Stimulated activated CD8-positive, alpha-beta memory T cell treated with anti-CD3 and anti-CD28 coated beads, Interleukin-2, amount 100 ng/mL, for 1 hour (primary cell): ENCODE data around the gene SLC37A1.

Experiments used
- DNase-seq, 2 donors: peaks; one replicate each; pipeline ENCODE4 v3.0.0-alpha.2; 2020; ENCODE audit warnings: low read depth in 2 of 2

SLC37A1 gene

DNA sequence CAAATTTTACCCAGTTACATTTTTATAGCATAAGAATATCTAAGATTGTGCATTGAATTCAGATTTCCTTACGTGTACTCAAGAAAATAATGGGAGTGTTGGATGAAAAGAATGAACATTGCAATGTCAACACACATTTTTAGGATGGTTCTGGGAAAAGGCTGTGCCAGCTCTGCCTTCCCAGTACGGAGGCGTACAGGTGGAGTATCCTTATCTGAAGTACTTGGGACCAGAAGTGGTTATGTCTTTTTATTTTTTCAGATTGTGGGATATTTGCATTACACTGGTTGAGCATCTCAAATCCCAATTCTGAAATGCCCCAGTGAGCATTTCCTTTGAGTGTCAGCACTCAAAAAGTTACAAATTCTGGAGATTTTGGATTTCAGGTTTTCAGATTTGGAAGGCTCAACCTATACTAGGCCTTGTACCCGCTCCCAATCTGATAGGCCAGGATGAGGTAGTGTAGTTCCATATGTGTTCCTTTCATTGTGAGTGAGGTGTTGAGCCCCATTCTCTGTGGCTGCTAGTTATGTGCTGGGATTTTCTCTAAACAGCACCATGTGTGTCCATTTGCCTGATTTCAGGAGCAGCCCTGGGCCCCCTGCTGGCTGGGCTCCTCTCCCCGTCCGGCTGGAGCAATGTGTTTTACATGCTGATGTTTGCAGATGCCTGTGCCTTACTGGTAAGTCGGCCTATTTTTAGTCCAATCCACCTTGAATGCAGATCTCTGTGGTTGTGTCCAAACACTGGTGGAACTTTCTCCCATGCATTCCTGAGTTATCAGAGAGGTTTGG lies 60.8 kb downstream of the SLC37A1 start:
- DNase-seq: no peak

DNA sequence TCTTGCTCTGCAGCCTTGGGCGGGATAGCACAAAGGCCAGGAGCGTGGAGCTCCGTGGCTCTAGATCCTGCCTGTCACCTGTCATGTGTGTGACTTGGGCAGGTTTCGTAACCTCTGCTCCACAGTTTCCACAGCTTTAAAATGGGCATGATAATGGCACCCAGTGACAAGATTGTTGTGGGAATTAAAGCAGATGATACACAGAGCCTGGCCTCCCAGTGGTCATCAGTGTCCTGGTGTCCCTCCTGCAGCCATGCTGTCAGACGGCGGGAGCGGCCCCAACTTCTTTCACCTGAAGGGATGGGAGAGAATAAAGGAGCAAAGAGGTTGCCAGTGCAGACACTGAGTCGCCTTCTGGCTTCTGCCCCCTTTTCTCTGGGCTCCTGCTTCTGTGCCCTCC lies 61.5 kb downstream of the SLC37A1 start:
- no peak for DNase-seq

DNA sequence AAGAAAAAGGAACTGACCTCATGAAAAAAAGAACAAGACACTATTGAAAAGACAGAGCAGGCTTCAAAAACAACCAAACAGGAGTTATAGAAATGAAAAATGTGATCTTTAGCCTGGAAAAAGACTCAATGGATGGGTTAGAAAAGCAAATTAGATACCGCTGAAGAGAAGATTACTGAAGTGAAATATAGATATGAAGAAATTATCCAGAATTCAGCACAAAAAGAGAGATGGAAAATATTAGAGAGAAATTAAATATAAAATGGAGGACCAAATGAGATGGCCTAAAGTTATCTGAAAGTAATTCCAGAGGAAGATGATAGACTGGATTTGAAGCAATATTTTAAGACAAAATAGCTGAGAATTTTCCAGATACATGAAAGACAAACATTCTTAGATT lies 63.0 kb downstream of the SLC37A1 start:
- DNase-seq: no peak

DNA sequence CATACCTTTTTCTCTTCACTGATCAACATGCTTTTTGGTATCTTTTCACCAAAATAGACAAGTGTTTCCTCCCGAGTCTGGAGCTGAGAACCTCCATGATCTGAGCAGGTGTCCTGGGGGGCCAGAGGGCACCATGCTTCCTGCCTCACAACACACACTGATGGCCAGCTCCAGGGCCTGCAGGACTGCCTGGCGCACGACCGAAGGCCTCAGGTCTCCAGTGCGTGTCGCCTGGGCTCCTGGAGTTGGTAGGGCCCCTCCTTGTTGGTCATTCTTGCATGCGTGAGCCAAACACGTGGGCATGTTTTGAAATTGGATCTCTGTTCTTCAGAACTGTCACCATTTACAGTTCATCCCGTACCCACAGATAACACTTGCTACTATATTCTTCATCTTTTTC lies 64.4 kb downstream of the SLC37A1 start:
- no peak for DNase-seq

DNA sequence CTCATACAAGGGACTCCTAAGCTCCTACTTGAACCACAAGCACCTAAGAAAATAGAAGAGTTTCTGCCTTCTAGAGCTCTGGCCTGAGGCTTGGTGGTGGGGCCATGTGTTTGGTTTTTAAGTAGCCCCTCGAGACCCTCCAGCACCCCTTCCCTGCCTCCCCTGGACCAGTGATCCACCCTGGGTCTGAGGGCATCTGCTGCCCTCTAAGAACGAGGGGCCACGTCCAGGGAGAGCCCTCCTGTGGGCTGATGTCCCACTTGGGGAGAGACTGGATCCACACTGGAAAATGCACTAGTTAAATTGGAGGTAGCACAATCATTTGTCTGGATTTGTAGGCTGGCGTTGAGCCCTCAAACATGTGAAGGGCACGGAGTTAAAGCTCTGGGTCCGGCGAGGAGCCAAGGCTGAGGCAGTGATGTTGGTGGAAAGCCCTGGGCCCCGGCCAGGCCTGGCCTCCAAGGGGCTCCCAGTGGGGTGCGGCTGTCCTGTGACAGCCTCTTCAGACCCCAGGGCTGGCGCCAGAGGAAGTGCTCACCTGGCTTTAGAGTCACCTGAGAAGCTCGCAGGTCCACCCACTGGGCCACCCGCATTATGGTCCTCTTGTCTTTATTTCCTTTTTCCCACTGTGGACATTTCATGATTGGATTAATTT lies 65.2 kb downstream of the SLC37A1 start:
- DNase-seq: no peak

DNA sequence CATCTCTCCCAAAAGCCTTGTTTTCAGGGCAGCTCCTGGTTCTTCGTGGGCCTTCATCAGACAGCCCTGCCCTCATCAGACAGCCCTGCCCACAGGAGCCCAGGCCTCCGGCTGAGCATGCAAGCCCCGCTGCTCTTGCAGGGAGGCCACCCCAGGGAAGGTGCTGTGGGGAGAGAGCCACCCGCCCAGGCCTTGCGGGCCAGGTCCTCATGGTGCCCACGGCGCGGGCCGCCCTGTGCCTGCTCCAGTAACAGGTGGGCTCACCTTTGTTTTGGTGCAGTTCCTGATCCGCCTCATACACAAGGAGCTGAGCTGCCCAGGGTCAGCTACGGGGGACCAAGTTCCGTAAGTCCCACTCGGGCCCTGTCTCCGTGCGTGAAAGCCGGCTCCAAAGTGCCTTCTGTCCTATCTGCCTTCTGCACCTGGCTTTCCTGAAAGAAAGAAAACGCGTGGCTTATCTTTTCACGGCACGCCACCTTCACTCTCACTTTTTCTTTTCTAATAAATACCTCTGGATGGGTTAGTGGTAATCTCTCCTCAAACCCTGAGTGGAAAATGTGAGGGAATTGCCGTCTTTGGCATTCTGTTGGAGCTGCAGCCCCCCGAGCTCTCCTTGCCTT lies 65.9 kb downstream of the SLC37A1 start:
- DNase-seq: no peak

DNA sequence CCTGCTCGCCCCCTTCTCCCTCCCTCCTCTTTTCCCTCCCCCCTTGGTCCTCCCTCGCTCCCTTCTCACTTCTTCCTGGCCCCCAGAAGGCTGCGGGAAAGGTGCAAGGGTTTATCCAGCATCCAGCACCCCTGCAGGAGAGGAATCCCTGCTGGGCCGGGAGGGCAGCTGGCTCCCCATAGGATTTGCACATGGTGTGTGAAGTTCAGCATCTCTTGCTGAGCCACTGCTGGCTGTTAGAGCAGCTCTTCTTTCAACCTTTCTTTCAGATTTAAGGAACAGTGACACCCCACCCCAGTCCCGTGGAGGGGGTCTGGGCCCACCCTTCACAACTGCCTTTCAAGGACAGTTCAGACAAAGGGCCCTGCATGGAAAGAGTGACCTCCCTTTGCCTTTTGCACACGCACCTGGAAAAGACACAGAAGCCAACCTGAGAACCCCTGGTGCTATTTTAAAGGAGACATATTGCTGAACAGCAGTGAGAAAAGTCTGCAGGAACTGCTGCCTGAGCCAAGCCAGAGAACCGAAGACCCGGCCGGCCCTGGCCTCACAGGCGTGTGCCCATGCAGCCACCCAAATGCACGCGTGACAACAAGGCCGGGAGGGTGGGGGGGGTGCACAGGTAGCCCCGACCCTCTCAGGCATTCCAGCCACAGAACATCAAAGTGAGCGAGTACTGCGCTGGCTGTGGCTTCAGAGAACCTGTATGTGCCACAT lies 66.6 kb downstream of the SLC37A1 start:
- DNase-seq: no peak

DNA sequence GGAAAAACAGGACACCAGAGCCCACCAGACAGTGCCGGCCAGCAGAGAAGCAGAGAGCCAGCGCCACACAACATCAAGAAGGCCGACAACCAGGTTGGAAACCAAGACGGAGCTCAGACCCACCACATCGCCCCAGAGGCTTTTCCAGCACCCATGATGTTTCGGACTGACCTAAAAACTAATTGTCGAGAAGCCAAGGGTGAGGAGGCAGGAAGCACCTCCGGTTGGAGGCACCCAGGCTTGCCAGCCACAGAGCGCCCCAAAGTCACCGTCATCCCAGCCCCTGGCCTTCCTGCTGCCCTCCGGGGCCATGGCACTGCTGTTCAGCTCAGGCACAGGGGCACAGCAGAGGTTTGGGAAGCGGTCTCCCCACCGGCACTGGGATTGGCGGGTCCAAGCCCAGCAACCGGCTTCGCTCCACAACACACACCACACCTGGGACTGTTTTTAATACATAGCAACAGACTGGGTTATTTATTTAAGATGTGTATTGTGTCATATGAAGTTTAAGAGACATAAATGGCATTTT lies 67.2 kb downstream of the SLC37A1 start:
- DNase-seq: no peak

DNA sequence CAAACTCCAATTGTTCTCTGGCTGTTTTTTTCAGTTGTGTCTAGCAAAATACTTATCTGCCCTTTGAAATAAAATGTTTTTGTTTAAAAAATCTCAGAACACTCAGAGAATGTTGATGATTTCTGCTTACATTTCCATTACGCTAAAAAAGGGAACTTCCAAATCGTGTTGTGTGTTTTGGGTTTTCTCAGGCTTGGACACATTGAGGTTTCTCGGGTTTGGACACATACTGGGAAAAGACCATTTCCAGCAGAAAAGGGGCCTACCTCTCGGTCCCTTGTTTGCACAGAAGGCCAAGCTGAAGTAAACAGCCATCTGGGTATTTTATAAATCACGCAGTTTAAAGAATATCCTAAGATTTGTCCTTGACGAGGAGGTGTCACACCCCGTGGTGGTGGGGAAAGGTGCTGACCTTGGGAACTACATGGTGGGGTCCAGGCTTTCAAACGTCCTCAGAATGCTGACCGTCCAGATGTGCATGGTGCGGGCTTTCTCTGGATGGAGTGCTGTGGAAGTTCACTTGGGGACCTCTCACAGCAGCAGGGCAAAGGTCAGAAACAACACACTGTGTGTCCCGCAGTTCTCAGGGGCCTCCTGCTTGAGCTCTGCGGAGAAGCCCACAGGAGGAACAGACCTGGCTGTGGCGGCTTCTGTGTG lies 67.8 kb downstream of the SLC37A1 start:
- no peak for DNase-seq

DNA sequence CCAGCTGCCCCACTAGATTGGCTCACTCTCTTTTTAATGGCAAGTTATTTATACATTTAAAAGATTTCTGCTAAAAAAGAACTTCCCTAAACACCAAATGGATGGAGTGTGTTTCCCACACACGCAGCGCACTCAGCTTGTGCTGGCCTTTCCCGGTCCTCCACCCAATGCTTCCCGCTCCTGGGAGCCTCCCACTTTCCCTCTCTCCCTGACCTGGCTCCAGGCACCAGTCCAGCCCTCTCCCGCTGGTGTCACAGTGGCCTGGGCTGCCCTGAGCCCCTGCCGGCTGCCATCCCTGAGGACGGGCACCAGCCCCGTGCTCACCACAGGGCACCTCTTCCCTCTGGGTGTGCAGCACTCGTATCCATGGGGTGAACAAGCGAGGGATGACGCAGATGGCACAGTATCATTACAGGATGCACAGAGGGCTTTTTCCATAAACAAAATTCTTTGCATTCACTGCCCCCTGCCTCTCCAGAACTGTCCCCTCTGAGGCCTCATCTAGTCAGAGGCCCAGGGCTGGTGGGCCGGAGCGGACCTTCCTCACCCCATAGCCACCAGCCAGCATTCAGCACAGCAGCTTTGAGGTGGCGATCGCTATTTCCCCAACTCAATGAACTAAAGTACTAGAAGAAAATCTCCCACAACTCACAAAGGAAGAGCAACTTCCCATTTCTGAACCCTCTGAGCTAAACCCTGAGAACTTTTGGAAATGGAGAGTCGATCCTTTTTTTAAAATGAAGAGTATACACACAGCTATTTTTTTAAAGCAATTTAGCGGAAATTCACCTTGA lies 68.5 kb downstream of the SLC37A1 start:
- DNase-seq: no peak

DNA sequence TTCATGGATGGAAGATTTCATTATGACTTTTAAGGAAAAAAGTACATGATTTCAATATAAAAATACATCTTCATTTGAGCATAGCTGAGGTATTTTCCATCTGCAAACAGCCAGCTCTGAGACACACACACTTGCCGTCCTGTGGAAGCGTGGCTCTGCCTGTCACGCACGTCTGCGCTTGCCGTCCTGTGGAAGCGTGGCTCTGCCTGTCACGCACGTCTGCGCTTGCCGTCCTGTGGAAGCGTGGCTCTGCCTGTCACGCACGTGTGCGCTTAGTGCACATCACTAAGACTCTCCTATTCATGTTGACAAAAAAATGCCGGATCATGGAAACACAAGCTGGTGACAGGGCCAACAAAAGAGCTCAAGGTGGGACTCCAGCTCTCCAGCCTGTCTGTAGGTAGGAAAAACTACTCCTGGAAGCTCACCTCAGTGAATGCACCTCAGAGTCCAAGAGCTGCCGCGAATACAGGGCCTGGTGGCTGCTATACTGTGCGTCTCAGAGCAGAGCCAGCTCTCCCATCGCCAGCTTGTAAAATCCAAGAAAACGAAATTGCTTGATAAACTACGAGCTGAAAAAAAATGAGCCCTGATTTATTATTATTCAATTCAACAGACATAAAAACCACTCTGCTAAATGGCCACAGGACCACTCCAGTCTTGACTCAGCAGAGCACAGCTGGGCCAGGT lies 69.3 kb downstream of the SLC37A1 start:
- no peak for DNase-seq

DNA sequence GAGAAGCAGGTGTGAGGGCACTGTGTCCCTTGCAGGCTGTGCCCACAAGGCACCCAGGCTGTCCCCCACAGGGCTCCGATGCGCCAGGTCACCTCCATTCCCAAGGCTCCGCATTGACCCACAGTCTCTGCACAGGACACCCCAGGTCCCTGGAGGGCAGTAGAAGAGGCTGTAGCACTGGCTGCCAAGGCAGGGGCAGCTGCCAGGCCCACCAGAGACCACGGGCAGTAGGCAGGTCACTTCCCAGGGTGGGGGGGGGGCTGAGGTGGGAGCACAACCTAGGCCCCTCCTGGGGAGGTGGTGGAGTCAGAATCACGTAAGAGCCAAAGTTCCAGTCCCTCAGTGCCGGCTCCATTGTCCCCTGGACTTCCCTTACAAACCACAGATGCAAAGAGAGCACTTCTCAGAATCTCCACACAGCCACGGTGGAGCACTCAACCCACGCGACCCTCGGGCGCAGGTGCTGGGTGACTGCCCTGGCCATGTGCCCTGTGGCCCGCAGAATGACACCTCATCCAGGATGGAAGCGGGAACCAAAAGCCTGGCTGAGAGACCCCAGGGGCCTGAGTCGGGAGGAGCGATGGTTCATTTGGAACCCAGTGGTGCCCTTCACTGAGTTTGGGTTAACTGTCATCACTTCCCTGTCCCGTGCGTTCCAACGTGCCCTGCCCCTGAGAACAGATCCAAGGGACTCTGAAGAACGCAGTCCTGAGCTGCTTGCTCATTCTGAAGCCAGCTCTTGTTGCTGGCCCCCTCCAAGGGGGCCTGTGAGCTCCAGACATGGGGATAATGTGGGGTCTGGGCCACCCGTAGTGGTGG lies 70.0 kb downstream of the SLC37A1 start:
- DNase-seq: no peak

DNA sequence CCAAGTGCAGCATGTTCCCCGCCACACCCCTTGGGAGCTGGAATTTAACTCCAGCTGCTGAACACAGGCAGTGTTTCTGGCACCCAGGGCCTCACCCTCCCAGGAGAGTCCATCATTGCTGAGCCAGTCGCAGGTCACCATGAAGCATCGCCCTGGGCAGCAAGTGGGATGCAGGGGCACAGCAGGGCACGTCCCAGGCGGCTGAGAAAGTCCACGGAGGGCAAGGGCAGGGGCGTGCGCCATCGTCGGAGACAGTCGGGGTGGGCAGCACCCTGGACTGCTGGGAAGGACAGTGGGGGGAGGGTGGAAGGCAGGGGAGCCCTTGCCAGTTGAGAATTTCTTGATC lies 70.6 kb downstream of the SLC37A1 start:
- DNase-seq: no peak

DNA sequence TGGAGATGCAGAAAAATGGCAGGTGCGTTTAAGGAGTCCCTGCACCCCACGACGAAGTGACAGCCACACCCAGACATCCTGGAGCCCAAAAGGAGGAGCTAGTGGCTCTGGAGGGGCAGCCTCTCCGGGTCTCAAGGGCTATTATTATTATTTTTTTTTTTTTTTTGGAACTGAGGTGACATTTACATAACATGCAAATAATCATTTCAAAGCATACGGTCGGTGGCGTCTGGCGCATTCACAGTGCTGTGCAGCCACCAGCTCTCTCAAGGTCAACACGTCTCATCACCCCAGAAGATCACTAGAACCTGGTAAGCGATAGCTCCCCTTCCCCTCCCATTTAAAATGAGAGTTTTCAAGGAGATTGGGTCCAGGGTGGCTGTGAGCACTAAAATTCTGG lies 72.2 kb downstream of the SLC37A1 start:
- DNase-seq: no peak

DNA sequence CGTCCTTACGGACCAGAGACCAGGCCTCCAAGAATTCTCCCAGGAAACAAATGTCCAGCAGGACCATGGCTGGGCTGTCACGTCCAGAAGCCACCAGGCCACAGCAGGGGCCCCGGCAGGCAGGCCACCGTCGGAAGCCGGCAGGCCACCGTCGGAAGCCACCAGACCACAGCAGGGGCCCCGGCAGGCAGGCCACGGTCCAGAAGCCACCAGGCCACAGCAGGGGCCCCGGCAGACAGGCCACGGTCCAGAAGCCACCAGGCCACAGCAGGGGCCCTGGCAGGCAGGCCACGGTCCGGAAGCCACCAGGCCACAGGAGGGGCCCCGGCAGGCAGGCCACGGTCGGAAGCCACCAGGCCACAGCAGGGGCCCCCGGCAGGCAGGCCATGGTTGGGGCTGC lies 72.8 kb downstream of the SLC37A1 start:
- DNase-seq: no peak

DNA sequence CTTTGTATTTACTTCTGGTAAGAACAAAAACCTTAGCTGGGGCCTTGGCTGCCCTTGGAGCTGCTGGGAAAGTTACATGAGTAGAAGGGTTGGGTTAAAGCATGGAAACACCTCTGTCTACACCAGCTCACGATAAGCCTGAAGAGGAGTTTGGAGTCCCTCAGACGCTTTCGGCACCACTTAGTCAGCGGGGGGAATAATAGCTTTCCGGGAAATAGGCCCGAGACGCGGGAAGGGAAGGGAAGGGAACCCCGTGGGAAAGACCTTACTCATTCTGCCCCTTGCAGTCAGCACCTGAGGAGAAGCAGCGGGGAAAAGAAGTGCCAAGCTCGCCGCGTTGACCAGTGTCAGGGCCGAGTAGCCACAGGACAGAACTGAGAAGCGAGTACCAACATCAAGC lies 73.4 kb downstream of the SLC37A1 start:
- no peak for DNase-seq

DNA sequence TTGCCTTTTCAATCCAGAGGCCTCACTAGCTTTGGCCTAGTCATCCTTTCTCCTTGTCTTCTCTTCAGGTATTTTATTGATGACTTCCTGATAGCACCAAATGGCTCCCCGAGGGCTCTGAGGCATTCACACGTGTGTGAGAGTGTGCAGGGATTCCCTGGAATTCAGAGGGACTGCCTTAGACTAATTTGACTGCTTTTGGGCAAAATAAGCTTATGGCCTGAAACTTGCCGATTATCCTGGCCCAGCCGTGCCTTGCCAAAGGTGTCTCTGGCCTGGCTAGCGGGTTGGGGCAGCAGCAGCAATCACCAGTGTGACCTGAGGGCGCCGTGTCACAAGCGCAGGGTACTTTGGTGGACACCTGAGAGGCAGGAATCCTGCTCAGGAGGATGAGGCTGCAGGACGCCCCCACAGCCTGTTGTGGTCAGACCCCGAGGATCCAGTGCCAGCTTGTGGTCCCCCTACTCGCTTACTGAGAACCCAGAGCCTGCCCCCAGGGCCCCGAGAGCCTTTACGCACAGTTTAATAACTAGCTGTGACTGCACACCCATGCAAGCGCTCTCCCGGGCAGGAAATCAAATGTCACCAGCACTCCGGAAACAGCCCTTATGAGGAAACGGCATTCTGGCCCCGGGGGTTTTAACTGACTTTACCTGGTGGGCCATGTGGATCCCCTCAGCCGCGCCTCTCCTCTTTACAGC lies 76.9 kb downstream of the SLC37A1 start:
- no peak for DNase-seq

DNA sequence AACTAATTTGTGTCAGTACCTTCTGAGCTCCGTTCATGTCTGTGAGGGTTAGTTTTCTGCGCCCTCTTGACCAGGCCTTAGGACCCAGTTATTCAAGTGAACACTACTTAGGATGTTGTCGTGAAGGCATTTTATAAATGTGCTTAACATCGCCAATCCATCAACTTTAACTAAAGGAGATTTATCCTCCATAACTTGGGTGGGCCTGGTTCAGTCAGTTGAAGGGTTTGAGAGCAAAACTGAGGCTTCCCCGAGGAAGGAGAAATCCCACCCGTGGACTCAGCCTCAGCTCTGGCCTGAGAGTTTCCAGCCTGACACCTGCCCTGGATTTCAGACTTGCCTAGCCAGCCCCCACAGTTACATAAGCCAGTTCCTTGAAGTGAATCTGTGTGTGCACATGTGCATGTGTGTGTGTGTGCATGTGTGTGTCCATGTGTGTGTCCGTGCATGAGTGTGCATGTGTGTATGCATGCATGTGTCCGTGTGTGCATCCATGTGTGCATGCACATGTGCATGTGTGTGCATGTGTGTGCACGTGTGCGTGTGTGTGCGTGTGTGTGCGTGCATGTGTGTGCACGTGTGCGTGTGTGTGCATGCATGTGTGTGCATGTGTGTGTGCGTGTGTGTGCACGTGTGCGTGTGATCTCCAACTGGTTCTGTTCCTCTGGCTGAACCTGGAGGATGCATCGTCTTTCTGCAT lies 77.7 kb downstream of the SLC37A1 start:
- no peak for DNase-seq
